GM19023 (cell line): Measurements from ENCODE around the gene PSMA8.
A peak's percentile ranks its signal among the peaks of the same experiment; 100 is the strongest.
"Not testable (repeated sequence)": the region's sequence is repeated elsewhere in the genome, so short reads cannot be mapped to it uniquely, and the experiment has no call there.

Source experiments
- ATAC-seq: cut with Tn5 transposase; IDR thresholded peaks from one replicate; pipeline ENCODE4 v1.9.1; 2021; ENCODE audit warnings: mild to moderate bottlenecking, moderate library complexity; ENCODE audit not compliant: unreplicated experiment

PSMA8 gene

GRCh38 chr18:26167592-26167991 lies 33.9 kb downstream of the PSMA8 start:
- ATAC-seq, result peak; percentile 82

DNA sequence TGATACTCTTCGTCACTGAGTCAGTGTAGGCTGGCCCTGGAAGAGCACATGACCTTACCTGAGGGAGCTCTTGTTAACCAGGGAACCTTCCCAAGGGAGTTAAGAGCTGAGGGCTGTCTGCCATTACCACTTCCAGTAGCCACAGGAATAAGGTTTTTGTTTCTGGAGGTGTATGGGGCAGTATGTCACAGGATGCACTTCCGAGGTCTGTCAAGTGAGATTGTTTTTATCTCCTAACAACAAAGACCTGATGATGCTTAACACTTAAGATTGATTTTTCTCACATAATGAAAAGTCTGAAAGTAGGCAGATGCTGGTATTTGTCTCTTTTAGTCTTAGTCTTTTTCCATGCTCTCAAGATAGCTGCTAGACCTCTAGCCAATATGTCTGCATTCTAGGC lies 41.8 kb downstream of the PSMA8 start:
- ATAC-seq, result no peak

DNA sequence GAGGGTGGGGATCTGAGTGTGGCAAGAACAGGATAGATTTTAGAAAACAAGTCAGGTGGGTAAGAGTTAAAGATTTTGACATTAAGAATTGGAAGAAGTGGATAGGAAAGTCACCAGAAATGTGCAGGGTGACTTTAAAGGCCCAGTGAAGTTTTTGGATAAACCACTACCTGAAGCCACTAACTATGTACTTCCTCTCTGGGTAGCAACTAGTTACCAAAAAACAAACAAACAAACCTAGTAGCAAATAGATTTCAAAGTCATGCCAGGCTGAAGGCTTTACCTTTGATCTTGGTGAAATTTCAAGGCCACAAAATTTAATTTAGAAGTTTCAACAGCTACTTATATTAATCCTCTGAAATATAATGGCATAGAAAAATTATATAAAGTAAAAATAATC lies 42.5 kb downstream of the PSMA8 start:
- no peak for ATAC-seq

- peak; percentile 59 for ATAC-seq
These were observed 47.7 kb downstream of the PSMA8 start for GRCh38 chr18:26181343-26181826.

DNA sequence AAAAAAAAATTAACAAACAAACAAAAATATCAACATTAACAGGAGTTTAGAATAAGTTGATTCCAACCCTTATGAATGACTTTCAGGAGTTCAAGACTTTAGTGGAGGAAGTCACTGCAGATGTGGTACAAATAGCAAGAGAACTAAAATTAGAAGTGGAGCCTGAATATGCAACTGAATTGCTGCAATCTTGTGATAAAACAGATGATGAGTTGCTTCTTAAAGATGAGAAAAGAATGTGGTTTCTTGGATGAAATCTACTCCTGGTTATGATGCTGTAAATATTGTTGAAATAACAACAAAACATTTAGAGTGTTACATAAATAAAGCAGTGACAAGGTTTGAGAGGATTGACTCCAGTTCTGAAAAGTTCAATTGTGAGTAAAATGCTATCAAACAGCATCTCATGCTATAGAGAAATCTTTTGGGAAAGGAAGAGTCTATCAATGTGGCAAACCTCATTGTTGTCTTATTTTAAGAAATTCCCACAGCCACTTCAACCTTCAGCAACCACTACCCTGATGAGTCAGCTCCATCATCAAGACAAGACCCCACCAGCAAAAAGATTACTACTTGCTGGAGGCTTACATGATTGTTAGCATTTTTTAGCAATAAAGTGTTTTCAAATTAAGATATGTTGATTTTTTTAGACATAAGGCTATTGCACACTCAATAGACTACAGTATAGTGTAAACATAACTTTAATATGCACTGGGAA lies 49.9 kb downstream of the PSMA8 start:
- no peak for ATAC-seq

DNA sequence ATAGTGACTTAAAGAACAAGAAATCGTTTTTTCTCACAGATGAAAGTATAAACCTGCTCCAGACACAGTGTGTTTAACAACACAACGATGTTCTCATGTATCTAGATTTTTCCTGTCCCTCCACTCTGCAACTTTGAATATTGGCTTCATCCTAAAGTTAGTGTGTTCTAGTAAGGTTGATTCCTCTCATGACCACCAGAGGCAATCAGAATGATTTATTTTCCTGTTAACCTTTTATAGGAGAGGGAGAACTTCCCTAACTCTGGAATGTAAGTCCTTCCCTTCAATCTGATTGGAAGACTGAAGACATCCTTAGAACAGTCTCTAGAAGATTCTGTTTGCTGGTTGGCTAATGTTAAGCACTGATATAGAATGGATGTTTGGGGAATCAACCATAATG lies 51.6 kb downstream of the PSMA8 start:
- no peak for ATAC-seq

- ATAC-seq, result peak; percentile 81
These were observed 56.8 kb downstream of the PSMA8 start for GRCh38 chr18:26190506-26190905.

- no peak for ATAC-seq
These were observed 58.6 kb downstream of the PSMA8 start for GRCh38 chr18:26192233-26192632.

GRCh38 chr18:26196605-26197004 lies 62.9 kb downstream of the PSMA8 start:
- ATAC-seq, result no peak

- not testable (repeated sequence) for ATAC-seq
These were observed 68.3 kb downstream of the PSMA8 start for GRCh38 chr18:26202001-26202400.

DNA sequence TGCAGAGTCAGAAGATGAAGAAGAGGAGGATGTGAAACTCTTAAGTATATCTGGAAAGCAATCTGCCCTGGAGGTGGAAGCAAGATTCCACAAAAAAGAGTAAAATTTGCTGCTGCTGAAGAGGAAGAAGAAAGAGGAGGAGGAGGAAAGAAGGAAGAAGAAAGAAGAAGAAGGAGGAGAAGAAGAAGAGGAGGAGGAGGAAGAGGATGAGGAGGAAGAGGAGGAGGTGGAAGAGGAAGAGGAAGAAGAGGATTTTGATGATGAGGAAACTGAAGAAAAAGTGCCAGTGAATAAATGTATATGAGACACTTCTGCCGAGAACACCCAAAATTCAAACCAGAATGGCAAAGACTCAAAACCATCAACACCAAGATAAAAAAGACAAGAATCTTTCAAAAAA lies 71.6 kb downstream of the PSMA8 start:
- ATAC-seq, result no peak

DNA sequence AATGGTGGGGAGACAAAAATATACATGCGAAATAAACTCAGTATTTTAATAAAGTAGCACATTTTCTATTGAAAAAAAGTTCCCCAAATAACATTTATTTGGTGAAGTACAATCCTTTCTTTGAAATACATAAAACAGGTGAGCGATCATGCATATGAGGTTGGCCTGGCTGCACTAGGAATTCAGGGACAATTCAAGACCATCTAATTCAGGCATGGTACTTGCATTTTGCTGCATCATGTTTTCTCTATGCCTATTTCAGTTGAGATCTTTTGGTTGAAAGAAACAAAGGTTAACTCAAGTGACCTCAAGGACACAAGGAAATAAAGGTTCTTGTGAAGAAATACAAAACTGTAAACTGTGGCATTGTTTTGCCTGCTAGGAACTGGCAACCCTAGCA lies 72.8 kb downstream of the PSMA8 start:
- no peak for ATAC-seq

DNA sequence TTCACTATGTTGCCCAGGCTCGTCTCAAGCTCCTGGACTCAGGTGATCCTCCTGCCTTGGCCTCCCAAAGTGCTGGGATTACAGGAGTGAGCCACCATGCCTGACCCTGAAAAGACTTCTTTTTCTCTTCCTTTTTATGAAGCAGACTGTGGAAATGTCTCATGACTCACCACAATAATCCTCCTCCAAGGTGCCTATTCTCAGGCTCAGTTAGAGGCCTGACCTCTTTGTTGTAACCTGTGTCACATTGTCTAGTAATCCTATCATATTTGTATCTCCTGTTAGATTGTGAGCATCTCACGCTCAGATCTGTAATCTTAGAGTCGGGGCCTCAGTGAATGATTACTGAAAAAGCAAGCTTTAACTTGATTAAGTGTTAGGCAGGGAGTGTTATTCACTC lies 74.3 kb downstream of the PSMA8 start:
- no peak for ATAC-seq

DNA sequence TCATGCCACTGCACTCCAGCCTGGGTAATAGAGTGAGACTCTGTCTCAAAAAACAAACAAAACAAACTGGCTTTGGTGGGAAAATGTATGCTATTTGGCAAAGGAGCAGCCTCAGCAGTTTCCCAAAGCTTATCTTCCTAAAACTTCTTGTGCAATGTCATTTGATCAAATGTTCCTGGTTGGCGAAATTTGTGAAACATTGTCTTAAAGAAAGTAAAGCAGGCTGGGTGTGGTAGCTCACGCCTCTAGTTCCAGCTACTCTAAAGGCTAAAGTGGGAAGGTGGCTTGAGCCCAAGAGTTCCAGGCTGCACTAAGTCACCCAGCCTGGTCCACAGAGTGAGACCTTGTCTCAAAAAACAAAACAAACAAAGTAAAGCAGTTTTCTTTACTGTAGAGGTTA lies 75.3 kb downstream of the PSMA8 start:
- no peak for ATAC-seq

GRCh38 chr18:26210147-26210546 lies 76.5 kb downstream of the PSMA8 start:
- ATAC-seq, result no peak

- peak; percentile 92 for ATAC-seq
These were observed 81.7 kb downstream of the PSMA8 start for GRCh38 chr18:26215247-26215970.

- ATAC-seq, result no peak
These were observed 91.5 kb downstream of the PSMA8 start for GRCh38 chr18:26225022-26225693.

GRCh38 chr18:26225915-26226228 lies 92.2 kb downstream of the PSMA8 start:
- ATAC-seq, result no peak

- peak; percentile 86 for ATAC-seq
These were observed 92.8 kb downstream of the PSMA8 start, which contains the start of gene TAF4B for GRCh38 chr18:26226229-26227050. Gene TAF4B, plus strand, starts transcription at chr18:26226445. Its CDS starts 489 bp downstream, at chr18:26226934.

DNA sequence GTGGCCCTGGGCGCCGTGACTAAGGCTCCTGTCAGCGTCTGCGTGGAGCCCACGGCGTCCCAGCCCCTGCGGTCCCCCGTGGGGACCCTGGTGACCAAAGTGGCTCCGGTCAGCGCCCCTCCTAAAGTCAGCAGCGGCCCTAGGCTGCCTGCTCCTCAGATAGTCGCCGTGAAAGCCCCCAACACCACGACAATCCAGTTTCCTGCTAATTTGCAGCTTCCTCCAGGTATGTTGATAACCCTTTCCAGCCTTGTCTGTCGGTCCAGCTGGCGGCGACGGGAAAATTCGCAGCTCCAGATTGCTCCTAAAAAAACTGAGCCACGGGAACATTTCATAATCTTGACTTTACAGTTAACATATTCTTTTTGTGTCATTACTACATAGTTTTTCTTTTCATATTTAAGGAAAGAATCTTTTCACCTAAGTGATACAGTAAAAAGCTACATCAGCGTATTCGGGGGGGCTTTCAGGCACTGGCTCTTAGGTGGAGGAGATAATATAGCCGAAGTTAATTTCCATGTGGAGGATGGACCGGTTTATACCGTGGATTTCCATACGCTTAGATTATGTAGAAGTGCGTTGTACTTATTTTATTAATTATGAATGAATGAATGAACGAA lies 93.5 kb downstream of the PSMA8 start:
- no peak for ATAC-seq
